ENCODE data around the gene BORCS6. TPM values are rescaled to one million over a fixed set of nuclear protein-coding genes. Genes with fewer than 3 reads are reported as not detected.
A peak's percentile ranks its signal among the peaks of the same experiment; 100 is the strongest.

BORCS6 gene
- total and polyA plus RNA-seq, 2 experiments from 2014 or later = 3.4 to 5.6 TPM

GRCh38 chr17:8155996-8156245, 34.1 kb downstream of the BORCS6 start:
- Histone ChIP-seq H3K4me1 (ENCODE audit: insufficient read depth) (peaks cover 37% of the 10 kb centered on the region), H3K27ac (peak overlapping the region; percentile 100), H3K36me3 (ENCODE audit: low read depth) (no peaks in the 10 kb centered on the region), H3K79me2 (ENCODE audit: insufficient read depth) (peaks cover 20% of the 10 kb centered on the region), H3K9ac (peak overlapping the region; percentile 99), H3K27me3 (replicated peaks; ENCODE audit: insufficient read depth) (no peaks in the 10 kb centered on the region), H3K4me2 (ENCODE audit: unreplicated experiment) (peak overlapping the region; percentile 84), H3K9me3 (ENCODE audit: low read depth) (no peaks in the 10 kb centered on the region), H3K9me2 (ENCODE audit: insufficient read depth) (no peaks in the 10 kb centered on the region), H3K4me3 (peak overlapping the region; percentile 79), H2AFZ (no peak overlapping the region), H3F3A (ENCODE audit: insufficient read depth) (peaks cover 27% of the 10 kb centered on the region), H4K20me1 (ENCODE audit: insufficient read depth) (no peaks in the 10 kb centered on the region)
- no peak for TF ChIP-seq EZH2phosphoT487 (IDR thresholded peaks at IDR 0.05; ENCODE audit: insufficient read depth, low read depth)
- no peak for TF ChIP-seq EZH2 (IDR thresholded peaks at IDR 0.05; ENCODE audit: insufficient read depth, poor library complexity, severe bottlenecking)
- 0 to 1% methylated on average over 10 to 11 of the region's 11 CpGs for WGBS, 2 experiments (ENCODE audit: low coverage in 1 of 2, low lambda C conversion rate in 2 of 2, missing lambda C conversion rate in 2 of 2)
- in situ Hi-C loops (cut with MboI) = no loop called here
- DNase-seq = no peak

- H3K27me3 ChIP-seq (replicated peaks; ENCODE audit: insufficient read depth) = no peaks in the 10 kb centered on the region
- no peak for TF ChIP-seq EZH2phosphoT487 (IDR thresholded peaks at IDR 0.05; ENCODE audit: insufficient read depth, low read depth)
- no peak for TF ChIP-seq EZH2 (IDR thresholded peaks at IDR 0.05; ENCODE audit: insufficient read depth, poor library complexity, severe bottlenecking)
- no peaks in the 10 kb centered on the region for H3K9me3 ChIP-seq (ENCODE audit: low read depth)
- no peak overlapping the region for H2AFZ ChIP-seq
- in situ Hi-C loops (cut with MboI) = no loop called here
- no peaks in the 10 kb centered on the region for H3K36me3 ChIP-seq (ENCODE audit: low read depth)
- H3K4me1 ChIP-seq (ENCODE audit: insufficient read depth) = peaks cover 40% of the 10 kb centered on the region
- H4K20me1 ChIP-seq (ENCODE audit: insufficient read depth) = no peaks in the 10 kb centered on the region
- H3K9ac ChIP-seq = peak overlapping the region; percentile 99
- H3K27ac ChIP-seq = peak overlapping the region; percentile 100
- DNase-seq = no peak
- peaks cover 21% of the 10 kb centered on the region for H3K79me2 ChIP-seq (ENCODE audit: insufficient read depth)
- H3F3A ChIP-seq (ENCODE audit: insufficient read depth) = peaks cover 30% of the 10 kb centered on the region
- H3K9me2 ChIP-seq (ENCODE audit: insufficient read depth) = no peaks in the 10 kb centered on the region
- peak overlapping the region; percentile 79 for H3K4me3 ChIP-seq
- peak overlapping the region; percentile 84 for H3K4me2 ChIP-seq (ENCODE audit: unreplicated experiment)
- WGBS, 2 experiments (ENCODE audit: low coverage in 1 of 2, low lambda C conversion rate in 2 of 2, missing lambda C conversion rate in 2 of 2) = 10 to 11% methylated on average over 14 of the region's 14 CpGs
Measured at GRCh38 chr17:8155231-8155995, 34.6 kb downstream of the BORCS6 start.

GRCh38 chr17:8154608-8155155, 35.3 kb downstream of the BORCS6 start:
- Histone ChIP-seq H3K27ac (peak overlapping the region; percentile 100), H3K9me3 (ENCODE audit: low read depth) (no peaks in the 10 kb centered on the region), H3F3A (ENCODE audit: insufficient read depth) (peaks cover 30% of the 10 kb centered on the region), H3K4me3 (peak overlapping the region; percentile 79), H3K79me2 (ENCODE audit: insufficient read depth) (peaks cover 29% of the 10 kb centered on the region), H3K9ac (peak overlapping the region; percentile 99), H4K20me1 (ENCODE audit: insufficient read depth) (no peaks in the 10 kb centered on the region), H3K36me3 (ENCODE audit: low read depth) (no peaks in the 10 kb centered on the region), H3K4me2 (ENCODE audit: unreplicated experiment) (peak overlapping the region; percentile 84), H3K9me2 (ENCODE audit: insufficient read depth) (no peaks in the 10 kb centered on the region), H2AFZ (no peak overlapping the region), H3K4me1 (ENCODE audit: insufficient read depth) (peaks cover 41% of the 10 kb centered on the region), H3K27me3 (replicated peaks; ENCODE audit: insufficient read depth) (no peaks in the 10 kb centered on the region)
- no peak for TF ChIP-seq EZH2phosphoT487 (IDR thresholded peaks at IDR 0.05; ENCODE audit: insufficient read depth, low read depth)
- TF ChIP-seq EZH2 (IDR thresholded peaks at IDR 0.05; ENCODE audit: insufficient read depth, poor library complexity, severe bottlenecking) = no peak
- in situ Hi-C loops (cut with MboI) = no loop called here
- no peak for DNase-seq
- WGBS, 2 experiments (ENCODE audit: low coverage in 1 of 2, low lambda C conversion rate in 2 of 2, missing lambda C conversion rate in 2 of 2) = 3 to 7% methylated on average over 9 to 11 of the region's 11 CpGs

- 0 to 1% methylated on average over 8 to 21 of the region's 22 CpGs for WGBS, 2 experiments (ENCODE audit: low coverage in 1 of 2, low lambda C conversion rate in 2 of 2, missing lambda C conversion rate in 2 of 2)
Measured at GRCh38 chr17:8153957-8154607, 35.9 kb downstream of the BORCS6 start.

More at GRCh38 chr17:8153957-8154607, 35.9 kb downstream of the BORCS6 start:
- Histone ChIP-seq H3K79me2 (ENCODE audit: insufficient read depth) (peaks cover 32% of the 10 kb centered on the region), H3K9me3 (ENCODE audit: low read depth) (no peaks in the 10 kb centered on the region), H3K4me1 (ENCODE audit: insufficient read depth) (peaks cover 41% of the 10 kb centered on the region), H3K9me2 (ENCODE audit: insufficient read depth) (no peaks in the 10 kb centered on the region), H3K27me3 (replicated peaks; ENCODE audit: insufficient read depth) (no peaks in the 10 kb centered on the region), H2AFZ (no peak overlapping the region), H3F3A (ENCODE audit: insufficient read depth) (peaks cover 30% of the 10 kb centered on the region), H3K4me2 (ENCODE audit: unreplicated experiment) (peak overlapping the region; percentile 86), H4K20me1 (ENCODE audit: insufficient read depth) (no peaks in the 10 kb centered on the region), H3K36me3 (ENCODE audit: low read depth) (no peaks in the 10 kb centered on the region), H3K9ac (peak overlapping the region; percentile 99), H3K27ac (peak overlapping the region; percentile 100), H3K4me3 (peak overlapping the region; percentile 79)
- in situ Hi-C loops (cut with MboI) = no loop called here
- DNase-seq = peak; percentile 99
- no peak for TF ChIP-seq EZH2phosphoT487 (IDR thresholded peaks at IDR 0.05; ENCODE audit: insufficient read depth, low read depth)
- no peak for TF ChIP-seq EZH2 (IDR thresholded peaks at IDR 0.05; ENCODE audit: insufficient read depth, poor library complexity, severe bottlenecking)
